H1 (cell line): ENCODE data around the gene S100A14. TPM values are rescaled to one million over a fixed set of nuclear protein-coding genes. Genes with fewer than 3 reads are reported as not detected.

Source experiments
- CTCF ChIA-PET: fragments of 300-600 bp; sonication (Branson Sonifier 250); formaldehyde crosslinking; loops from one replicate; lab custom pipeline; 2021; ENCODE audit not compliant: partially characterized antibody; lab: Charles Lee
- POLR2A ChIA-PET: fragments of 300-600 bp; sonication (Branson Sonifier 250); formaldehyde crosslinking; loops from one replicate; lab custom pipeline; 2021; ENCODE audit warnings: inconsistent platforms; ENCODE audit not compliant: partially characterized antibody; lab: Charles Lee
- DNase-seq, 2 experiments: peaks; one replicate each; pipeline versions ENCODE4 v3.0.0 to v3.0.0-alpha.2; 2010 to 2022; ENCODE audit warnings: low spot score in 2 of 2, low read depth in 1 of 2, mixed read lengths in 1 of 2
- FAIRE-seq: peaks from 2 replicates; lab custom pipeline; 2011; peaks lifted over from hg19 to GRCh38; lab: Jason Lieb, UNC
- H2AFZ ChIP-seq: 2 replicates; pipeline ENCODE4 v1.8.1; 2012; ENCODE audit warnings: low read length, inconsistent platforms
- H2AK5ac ChIP-seq: 2 replicates; pipeline ENCODE4 v1.6.1; 2013; ENCODE audit warnings: low read depth, low read length
- H2BK120ac ChIP-seq: replicated peaks from 2 replicates; pipeline ENCODE3; 2013; ENCODE audit warnings: low read depth, low read length, inconsistent platforms
- H2BK12ac ChIP-seq: 2 replicates; pipeline ENCODE4 v1.6.1; 2013; ENCODE audit warnings: low read depth, low read length
- H2BK15ac ChIP-seq: 2 replicates; pipeline ENCODE4 v1.6.1; 2013; ENCODE audit warnings: low read length
- H2BK20ac ChIP-seq: 2 replicates; pipeline ENCODE4 v1.6.1; 2013; ENCODE audit warnings: low read length
- H2BK5ac ChIP-seq: 2 replicates; pipeline ENCODE4 v1.6.1; 2013; ENCODE audit warnings: low read depth, low read length
- H3K14ac ChIP-seq: 2 replicates; pipeline ENCODE4 v1.6.1; 2013; ENCODE audit warnings: inconsistent platforms; ENCODE audit not compliant: insufficient read length
- H3K18ac ChIP-seq: 2 replicates; pipeline ENCODE4 v1.6.1; 2013; ENCODE audit warnings: low read length; ENCODE audit errors: extremely low read depth
- H3K23ac ChIP-seq: 2 replicates; pipeline ENCODE4 v1.6.1; 2013; ENCODE audit warnings: inconsistent platforms; ENCODE audit not compliant: insufficient read length
- H3K23me2 ChIP-seq: 2 replicates; pipeline ENCODE4 v1.6.1; 2013; ENCODE audit warnings: low read depth, low read length
- H3K27ac ChIP-seq: 2 replicates; pipeline ENCODE4 v1.6.1; 2011; ENCODE audit warnings: low read depth, low read length, inconsistent platforms
- H3K27me3 ChIP-seq, 4 experiments: replicated peaks in 1 of 4; 1 replicate in 1 of 4; 2 replicates in 3 of 4; pipeline versions ENCODE4 v1.6.1 to v1.8.1; 2011 to 2013; ENCODE audit warnings: low read length in 3 of 4, mild to moderate bottlenecking in 3 of 4, inconsistent platforms in 2 of 4, mixed read lengths in 2 of 4, moderate library complexity in 1 of 4; ENCODE audit not compliant: control insufficient read depth in 3 of 4, insufficient read depth in 3 of 4; ENCODE audit errors: extremely low read depth in 1 of 4
- H3K36me3 ChIP-seq, 4 experiments: 2 replicates each; pipeline versions ENCODE4 v1.6.1 to v1.8.1; 2011 to 2013; ENCODE audit warnings: mild to moderate bottlenecking in 4 of 4, low read length in 3 of 4, moderate library complexity in 2 of 4, control low read depth in 1 of 4, inconsistent platforms in 1 of 4; ENCODE audit not compliant: insufficient read depth in 4 of 4, control insufficient read depth in 2 of 4
- H3K4ac ChIP-seq: replicated peaks from 2 replicates; pipeline ENCODE3; 2013; ENCODE audit warnings: low read length, low read depth, mixed read lengths, inconsistent platforms; ENCODE audit not compliant: insufficient read length
- H3K4me1 ChIP-seq, 4 experiments: replicated peaks in 1 of 4; 1 replicate in 1 of 4; 2 replicates in 3 of 4; pipeline versions ENCODE4 v1.6.1 to v1.8.1; 2011 to 2013; ENCODE audit warnings: low read length in 3 of 4, inconsistent platforms in 2 of 4, mixed read lengths in 1 of 4; ENCODE audit not compliant: insufficient read depth in 4 of 4, control insufficient read depth in 3 of 4
- H3K4me2 ChIP-seq, 2 experiments: 2 replicates each; pipeline versions ENCODE4 v1.6.1 to v1.8.1; 2011 to 2013; ENCODE audit warnings: low read depth in 2 of 2, low read length in 2 of 2, control low read depth in 1 of 2, inconsistent platforms in 1 of 2, mild to moderate bottlenecking in 1 of 2; ENCODE audit not compliant: insufficient read depth in 1 of 2
- H3K4me3 ChIP-seq, 4 experiments: fragments of 200-600, 300-600 bp in 1 of 4; sonication (generic), shearing (Covaris generic), sonication (Bioruptor Twin) in 1 of 4; 2 replicates each; pipeline versions ENCODE4 v1.5.1 to v1.8.1; 2011 to 2016; ENCODE audit warnings: low read length in 4 of 4, low read depth in 3 of 4, control low read depth in 2 of 4, inconsistent platforms in 2 of 4, mild to moderate bottlenecking in 2 of 4, mixed read lengths in 1 of 4, moderate library complexity in 1 of 4; ENCODE audit not compliant: insufficient read depth in 2 of 4; ENCODE audit errors: extremely low read depth in 1 of 4
- H3K56ac ChIP-seq: replicated peaks from 2 replicates; pipeline ENCODE3; 2013; ENCODE audit warnings: low read depth, mild to moderate bottlenecking, mixed read lengths, low read length, inconsistent platforms; ENCODE audit not compliant: insufficient read length
- H3K79me1 ChIP-seq: 2 replicates; pipeline ENCODE4 v1.6.1; 2013; ENCODE audit warnings: low read depth, low read length, control low read depth
- H3K79me2 ChIP-seq, 2 experiments: 2 replicates each; pipeline versions ENCODE4 v1.6.1 to v1.8.1; 2012 to 2013; ENCODE audit warnings: low read length in 2 of 2, mild to moderate bottlenecking in 2 of 2, inconsistent platforms in 1 of 2; ENCODE audit not compliant: insufficient read depth in 2 of 2, control insufficient read depth in 1 of 2
- H3K9ac ChIP-seq, 4 experiments: replicated peaks in 1 of 4; 1 replicate in 1 of 4; 2 replicates in 3 of 4; pipeline versions ENCODE4 v1.6.1 to v1.8.1; 2011 to 2013; ENCODE audit warnings: low read depth in 3 of 4, low read length in 3 of 4, control low read depth in 2 of 4, mild to moderate bottlenecking in 2 of 4, moderate library complexity in 2 of 4, inconsistent platforms in 1 of 4; ENCODE audit errors: extremely low read depth in 1 of 4
- H3K9me3 ChIP-seq, 2 experiments: 2 replicates each; pipeline versions ENCODE4 v1.6.1 to v1.8.1; 2012 to 2013; ENCODE audit warnings: mild to moderate bottlenecking in 2 of 2, moderate library complexity in 2 of 2, control low read depth in 1 of 2, inconsistent platforms in 1 of 2, low read depth in 1 of 2, low read length in 1 of 2, mixed read lengths in 1 of 2; ENCODE audit not compliant: insufficient read depth in 2 of 2
- H4K20me1 ChIP-seq, 2 experiments: replicated peaks in 1 of 2; 2 replicates each; pipeline versions ENCODE3 to v1.8.1; 2011 to 2013; ENCODE audit warnings: inconsistent platforms in 2 of 2, low read length in 2 of 2, mild to moderate bottlenecking in 1 of 2; ENCODE audit not compliant: insufficient read depth in 2 of 2, control insufficient read depth in 1 of 2
- H4K5ac ChIP-seq: 2 replicates; pipeline ENCODE4 v1.6.1; 2013; ENCODE audit warnings: low read length, low read depth, mixed read lengths, inconsistent platforms; ENCODE audit not compliant: insufficient read length
- H4K8ac ChIP-seq: 2 replicates; pipeline ENCODE4 v1.8.0; 2013; ENCODE audit warnings: mild to moderate bottlenecking, moderate library complexity, low read length, inconsistent platforms; ENCODE audit not compliant: insufficient read depth; ENCODE audit errors: extremely low read depth
- H4K91ac ChIP-seq: replicated peaks from 2 replicates; pipeline ENCODE3; 2013; ENCODE audit warnings: low read length, mixed read lengths, inconsistent platforms; ENCODE audit not compliant: insufficient read length
- ASH2L ChIP-seq: fragments of 200-600, 300-600 bp; sonication (generic); IDR thresholded peaks from one replicate; pipeline ENCODE4 v1.7.1; 2017; ENCODE audit warnings: low read length
- CBX8 ChIP-seq: fragments of 300-800, 300-1000 bp; sonication (generic); IDR thresholded peaks from 2 replicates; pipeline ENCODE4 v1.7.1; 2016; ENCODE audit warnings: low read depth, low read length, borderline replicate concordance
- EP300 ChIP-seq, 2 experiments: IDR thresholded peaks; 1 replicate in 1 of 2; 2 replicates in 1 of 2; pipeline ENCODE4 v1.6.1; 2011 to 2012; ENCODE audit warnings: low read depth in 2 of 2, low read length in 2 of 2, mild to moderate bottlenecking in 2 of 2, borderline replicate concordance in 1 of 2, inconsistent platforms in 1 of 2, moderate library complexity in 1 of 2
- GTF2F1 ChIP-seq: IDR thresholded peaks from 2 replicates; pipeline ENCODE4 v1.6.1; 2012; ENCODE audit warnings: low read depth, low read length, improper control_type of control experiment, borderline replicate concordance
- KDM4A ChIP-seq: IDR thresholded peaks from one replicate; pipeline ENCODE4 v1.7.1; 2012; ENCODE audit warnings: low read depth, mild to moderate bottlenecking, moderate library complexity, low read length, inconsistent platforms; ENCODE audit not compliant: severe bottlenecking
- PHF8 ChIP-seq: fragments of 200-600 bp; sonication (generic); conservative IDR thresholded peaks from 2 replicates; pipeline ENCODE4 v1.7.1; 2012; ENCODE audit warnings: low read depth, mild to moderate bottlenecking, inconsistent platforms, low read length, moderate library complexity
- POLR2A ChIP-seq, 2 experiments: IDR thresholded peaks; 1 replicate in 1 of 2; 2 replicates in 1 of 2; pipeline ENCODE4 v1.6.1; 2011; ENCODE audit warnings: low read depth in 2 of 2, low read length in 2 of 2, mild to moderate bottlenecking in 2 of 2; ENCODE audit errors: control extremely low read depth in 1 of 2
- POLR2AphosphoS5 ChIP-seq: IDR thresholded peaks from 2 replicates; pipeline ENCODE4 v1.6.1; 2011; ENCODE audit warnings: low read depth, low read length
- POU5F1 ChIP-seq: IDR thresholded peaks from 2 replicates; pipeline ENCODE4 v1.6.1; 2011; ENCODE audit warnings: low read depth, mild to moderate bottlenecking, low read length, moderate library complexity
- SP1 ChIP-seq: IDR thresholded peaks from 2 replicates; pipeline ENCODE4 v1.6.1; 2011; ENCODE audit warnings: low read depth, low read length
- SRF ChIP-seq: IDR thresholded peaks from 2 replicates; pipeline ENCODE4 v1.6.1; 2011; ENCODE audit warnings: mild to moderate bottlenecking, low read depth, low read length, moderate library complexity
- YY1 ChIP-seq: IDR thresholded peaks from 2 replicates; pipeline ENCODE4 v1.6.1; 2011; ENCODE audit warnings: low read depth, mild to moderate bottlenecking, low read length
- WGBS, 2 experiments: shearing (Covaris generic) in 1 of 2; methylation state at CpG; one replicate each; pipeline versions ENCODE4 v1.1.6 to v1.1.7; 2013 to 2015; ENCODE audit warnings: low lambda C conversion rate in 2 of 2, mixed read lengths in 2 of 2, inconsistent platforms in 1 of 2, low coverage in 1 of 2, missing lambda C conversion rate in 1 of 2; ENCODE audit not compliant: insufficient replicate concordance in 2 of 2, insufficient coverage in 1 of 2, insufficient read length in 1 of 2; ENCODE audit errors: extremely low coverage in 1 of 2, missing lambda C conversion rate in 1 of 2; 5-methylcytosine and 5-hydroxymethylcytosine counted together
- polyA plus RNA-seq, 7 experiments: library from polyadenylated mRNA; depleted of rRNA in 3 of 7; stranded (reverse) in 5 of 7; unstranded in 2 of 7; fragments of >200 nt in 5 of 7; fragments of 200-250 nt in 2 of 7; gene quantifications; 1 replicate in 5 of 7; 2 replicates in 1 of 7; 4 replicates in 1 of 7; pipeline versions ENCODE4 v1.2.1 to v1.2.3, GENCODE V29; 2011 to 2013; ENCODE audit warnings: missing spikeins in 2 of 7, mixed read lengths in 2 of 7
- total RNA-seq: library from RNA; stranded (reverse); fragmentation: NEBNext Ultra II Directional; extraction: Animal tissue kit (Norgen Biotek cat#: 25700); gene quantifications from 2 replicates; pipeline ENCODE4 v1.2.1, GENCODE V29; 2021
- TF ChIP-seq, protein P1 (sequence below): IDR thresholded peaks from 2 replicates; pipeline ENCODE4 v1.6.1; 2012; ENCODE audit warnings: low read length, inconsistent platforms

S100A14 gene
- total and polyA plus RNA-seq, 2 of the 8 experiments (the other 6 are each of a cell fraction or from before 2014, with no cell fraction given), result 1.4 to 5.3 TPM

DNA sequence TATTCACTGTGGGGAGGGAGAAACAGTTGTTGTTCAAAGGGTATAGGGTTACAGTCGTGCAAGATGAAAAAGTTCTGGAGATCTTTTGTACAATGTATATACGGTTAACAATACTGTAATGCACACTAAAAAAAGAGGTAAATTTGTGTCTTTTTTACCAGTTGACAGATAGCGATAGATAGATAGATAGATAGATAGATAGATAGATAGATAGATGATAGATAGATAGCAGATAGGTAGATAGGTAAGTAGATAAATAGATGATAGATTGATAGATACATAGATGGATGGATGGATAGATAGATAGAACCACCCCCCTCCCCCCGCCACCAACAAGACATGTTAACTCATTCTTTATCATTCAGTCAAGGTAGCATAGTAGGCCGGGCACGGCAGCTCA, 13.4 kb downstream of the S100A14 start:
- H2BK120ac ChIP-seq, result no peak overlapping the region
- POLR2A ChIA-PET, result interaction anchor here (1.6 kb wide), 1 partner anchor 31 kb away, joined by 7 read pairs; the partner anchor contains the start of gene CHTOP
- no peak overlapping the region for H3K4me2 ChIP-seq
- H3K4me1 ChIP-seq, result peaks cover 3 to 10% (median 5%) of the 10 kb centered on the region in 4 experiments; a peak in 4 of 7 replicates
- no peak overlapping the region for H2BK12ac ChIP-seq
- H3K27ac ChIP-seq, result no peak overlapping the region
- no peak overlapping the region for H2BK5ac ChIP-seq
- 94% methylated on average over 6 of the region's 6 CpGs; no CpG with 5 or more reads in 1 of the 2 experiments for WGBS, 2 experiments
- no peak overlapping the region for H3K18ac ChIP-seq
- no peak overlapping the region for H2AFZ ChIP-seq
- H3K23ac ChIP-seq, result no peak overlapping the region
- H3K79me2 ChIP-seq, result no peaks in the 10 kb centered on the region
- DNase-seq (no peak), FAIRE-seq (no peak)
- H4K5ac ChIP-seq, result no peak overlapping the region
- no peak overlapping the region for H4K8ac ChIP-seq
- no peaks in the 10 kb centered on the region; the same call in 1 of the 2 replicates for H3K23me2 ChIP-seq
- no peaks in the 10 kb centered on the region for H3K79me1 ChIP-seq
- no peak overlapping the region for H3K4ac ChIP-seq
- no peak overlapping the region for H3K4me3 ChIP-seq
- H3K9ac ChIP-seq, result no peak overlapping the region
- H3K27me3 ChIP-seq, result no peaks in the 10 kb centered on the region
- H2BK15ac ChIP-seq, result no peak overlapping the region
- no peak overlapping the region for H2BK20ac ChIP-seq
- H3K14ac ChIP-seq, result no peak overlapping the region
- H4K20me1 ChIP-seq, result no peaks in the 10 kb centered on the region
- H3K36me3 ChIP-seq, result no peaks in the 10 kb centered on the region
- H2AK5ac ChIP-seq, result no peak overlapping the region
- H3K9me3 ChIP-seq, result no peaks in the 10 kb centered on the region
- no peak overlapping the region for H3K56ac ChIP-seq
- CTCF ChIA-PET, result interaction anchor here (2.8 to 7.9 kb wide), 2 partner anchors 13 to 26 kb away, joined by 16 to 80 read pairs; partner anchors contain the start of genes S100A1, S100A13, S100A14 and S100A16
- H4K91ac ChIP-seq, result no peak overlapping the region
- TF ChIP-seq SRF (no peak), POU5F1 (no peak), EP300 (IDR thresholded peaks at IDR 0.05; ENCODE audit: borderline replicate concordance in 1 of 2, low read depth in 2 of 2, low read length in 2 of 2) (no peak), CBX8 (no peak), ASH2L (no peak), GTF2F1 (no peak), POLR2A (IDR thresholded peaks at IDR 0.05; ENCODE audit: control extremely low read depth in 1 of 2, low read depth in 2 of 2, low read length in 2 of 2) (no peak), POLR2AphosphoS5 (no peak), PHF8 (no peak), KDM4A (no peak), SP1 (no peak), YY1 (no peak)
- TF ChIP-seq, protein P1, sequence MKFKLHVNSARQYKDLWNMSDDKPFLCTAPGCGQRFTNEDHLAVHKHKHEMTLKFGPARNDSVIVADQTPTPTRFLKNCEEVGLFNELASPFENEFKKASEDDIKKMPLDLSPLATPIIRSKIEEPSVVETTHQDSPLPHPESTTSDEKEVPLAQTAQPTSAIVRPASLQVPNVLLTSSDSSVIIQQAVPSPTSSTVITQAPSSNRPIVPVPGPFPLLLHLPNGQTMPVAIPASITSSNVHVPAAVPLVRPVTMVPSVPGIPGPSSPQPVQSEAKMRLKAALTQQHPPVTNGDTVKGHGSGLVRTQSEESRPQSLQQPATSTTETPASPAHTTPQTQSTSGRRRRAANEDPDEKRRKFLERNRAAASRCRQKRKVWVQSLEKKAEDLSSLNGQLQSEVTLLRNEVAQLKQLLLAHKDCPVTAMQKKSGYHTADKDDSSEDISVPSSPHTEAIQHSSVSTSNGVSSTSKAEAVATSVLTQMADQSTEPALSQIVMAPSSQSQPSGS, result no peak
